Measurements from ENCODE around the gene TRAF6. TPM values are rescaled to one million over a fixed set of nuclear protein-coding genes. Genes with fewer than 3 reads are reported as not detected.

The TRAF6 gene
- polyA plus RNA-seq, 2 of the 4 experiments (the other 2 are of a cell fraction): 4.6 to 9.6 TPM

- ChIA-PET POLR2A (no interaction called here), CTCF (interaction anchor here (1.2 to 3.4 kb wide), 3 partner anchors 12 to 175 kb away, joined by 3 to 15 read pairs (median 13); no protein-coding TSS in a partner anchor)
- FAIRE-seq (no peak), DNase-seq (ENCODE audit: low read depth in 1 of 2, low spot score in 1 of 2) (no peak), ATAC-seq (no peak)
- Histone ChIP-seq H3K4me2 (no peak overlapping the region), H3K27ac (no peak overlapping the region), H3K9me3 (no peaks in the 10 kb centered on the region), H3K4me3 (no peak overlapping the region), H3K4me1 (no peaks in the 10 kb centered on the region)
- TF ChIP-seq, protein P1, sequence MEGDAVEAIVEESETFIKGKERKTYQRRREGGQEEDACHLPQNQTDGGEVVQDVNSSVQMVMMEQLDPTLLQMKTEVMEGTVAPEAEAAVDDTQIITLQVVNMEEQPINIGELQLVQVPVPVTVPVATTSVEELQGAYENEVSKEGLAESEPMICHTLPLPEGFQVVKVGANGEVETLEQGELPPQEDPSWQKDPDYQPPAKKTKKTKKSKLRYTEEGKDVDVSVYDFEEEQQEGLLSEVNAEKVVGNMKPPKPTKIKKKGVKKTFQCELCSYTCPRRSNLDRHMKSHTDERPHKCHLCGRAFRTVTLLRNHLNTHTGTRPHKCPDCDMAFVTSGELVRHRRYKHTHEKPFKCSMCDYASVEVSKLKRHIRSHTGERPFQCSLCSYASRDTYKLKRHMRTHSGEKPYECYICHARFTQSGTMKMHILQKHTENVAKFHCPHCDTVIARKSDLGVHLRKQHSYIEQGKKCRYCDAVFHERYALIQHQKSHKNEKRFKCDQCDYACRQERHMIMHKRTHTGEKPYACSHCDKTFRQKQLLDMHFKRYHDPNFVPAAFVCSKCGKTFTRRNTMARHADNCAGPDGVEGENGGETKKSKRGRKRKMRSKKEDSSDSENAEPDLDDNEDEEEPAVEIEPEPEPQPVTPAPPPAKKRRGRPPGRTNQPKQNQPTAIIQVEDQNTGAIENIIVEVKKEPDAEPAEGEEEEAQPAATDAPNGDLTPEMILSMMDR (IDR thresholded peaks at IDR 0.05): no peak
- TF ChIP-seq FOXS1 (CRISPR knock-in tag; IDR thresholded peaks at IDR 0.05) (no peak), ELK1 (IDR thresholded peaks at IDR 0.05; ENCODE audit: low read depth, low read length) (no peak), EP300 (IDR thresholded peaks at IDR 0.05) (no peak), JUN (IDR thresholded peaks at IDR 0.05) (no peak), JUNB (IDR thresholded peaks at IDR 0.05) (no peak), MAFK (IDR thresholded peaks at IDR 0.05; ENCODE audit: partially characterized antibody) (no peak), RFX5 (IDR thresholded peaks at IDR 0.05) (no peak), RNF2 (IDR thresholded peaks at IDR 0.05; ENCODE audit: borderline replicate concordance, low read depth) (no peak), EHF (CRISPR knock-in tag; IDR thresholded peaks at IDR 0.05) (no peak), ESRRA (IDR thresholded peaks at IDR 0.05; ENCODE audit: borderline replicate concordance, low read length) (no peak), PBX3 (IDR thresholded peaks at IDR 0.05) (no peak), CEBPB (IDR thresholded peaks at IDR 0.05) (no peak), KDM1A (IDR thresholded peaks at IDR 0.05; ENCODE audit: low read depth) (no peak), GATA3 (IDR thresholded peaks at IDR 0.05; ENCODE audit: borderline replicate concordance) (no peak), NR3C1 (IDR thresholded peaks at IDR 0.05) (no peak)
- TF ChIP-seq, protein P2, sequence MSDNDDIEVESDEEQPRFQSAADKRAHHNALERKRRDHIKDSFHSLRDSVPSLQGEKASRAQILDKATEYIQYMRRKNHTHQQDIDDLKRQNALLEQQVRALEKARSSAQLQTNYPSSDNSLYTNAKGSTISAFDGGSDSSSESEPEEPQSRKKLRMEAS (IDR thresholded peaks at IDR 0.05): no peak
- TF ChIP-seq, protein P3, sequence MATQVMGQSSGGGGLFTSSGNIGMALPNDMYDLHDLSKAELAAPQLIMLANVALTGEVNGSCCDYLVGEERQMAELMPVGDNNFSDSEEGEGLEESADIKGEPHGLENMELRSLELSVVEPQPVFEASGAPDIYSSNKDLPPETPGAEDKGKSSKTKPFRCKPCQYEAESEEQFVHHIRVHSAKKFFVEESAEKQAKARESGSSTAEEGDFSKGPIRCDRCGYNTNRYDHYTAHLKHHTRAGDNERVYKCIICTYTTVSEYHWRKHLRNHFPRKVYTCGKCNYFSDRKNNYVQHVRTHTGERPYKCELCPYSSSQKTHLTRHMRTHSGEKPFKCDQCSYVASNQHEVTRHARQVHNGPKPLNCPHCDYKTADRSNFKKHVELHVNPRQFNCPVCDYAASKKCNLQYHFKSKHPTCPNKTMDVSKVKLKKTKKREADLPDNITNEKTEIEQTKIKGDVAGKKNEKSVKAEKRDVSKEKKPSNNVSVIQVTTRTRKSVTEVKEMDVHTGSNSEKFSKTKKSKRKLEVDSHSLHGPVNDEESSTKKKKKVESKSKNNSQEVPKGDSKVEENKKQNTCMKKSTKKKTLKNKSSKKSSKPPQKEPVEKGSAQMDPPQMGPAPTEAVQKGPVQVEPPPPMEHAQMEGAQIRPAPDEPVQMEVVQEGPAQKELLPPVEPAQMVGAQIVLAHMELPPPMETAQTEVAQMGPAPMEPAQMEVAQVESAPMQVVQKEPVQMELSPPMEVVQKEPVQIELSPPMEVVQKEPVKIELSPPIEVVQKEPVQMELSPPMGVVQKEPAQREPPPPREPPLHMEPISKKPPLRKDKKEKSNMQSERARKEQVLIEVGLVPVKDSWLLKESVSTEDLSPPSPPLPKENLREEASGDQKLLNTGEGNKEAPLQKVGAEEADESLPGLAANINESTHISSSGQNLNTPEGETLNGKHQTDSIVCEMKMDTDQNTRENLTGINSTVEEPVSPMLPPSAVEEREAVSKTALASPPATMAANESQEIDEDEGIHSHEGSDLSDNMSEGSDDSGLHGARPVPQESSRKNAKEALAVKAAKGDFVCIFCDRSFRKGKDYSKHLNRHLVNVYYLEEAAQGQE (IDR thresholded peaks at IDR 0.05): no peak
- TF ChIP-seq, protein P4, sequence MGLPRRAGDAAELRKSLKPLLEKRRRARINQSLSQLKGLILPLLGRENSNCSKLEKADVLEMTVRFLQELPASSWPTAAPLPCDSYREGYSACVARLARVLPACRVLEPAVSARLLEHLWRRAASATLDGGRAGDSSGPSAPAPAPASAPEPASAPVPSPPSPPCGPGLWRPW (IDR thresholded peaks at IDR 0.05): no peak
- WGBS (ENCODE audit: missing lambda C conversion rate): 90% methylated on average over 3 of the region's 3 CpGs
Measured at GRCh38 chr11:36467012-36467411, 43.1 kb downstream of the TRAF6 start.
